Measurements from ENCODE around the gene AGO1.
"Not testable (repeated sequence)": the region's sequence is repeated elsewhere in the genome, so short reads cannot be mapped to it uniquely, and the experiment has no call there.

The AGO1 gene

GRCh38 chr1:35915693-35916092 lies 32.7 kb downstream of the AGO1 start:
- DNase-seq (ENCODE audit: low read depth) = no peak

- DNase-seq (ENCODE audit: low read depth) = no peak
Measured at GRCh38 chr1:35923791-35924221, 40.8 kb downstream of the AGO1 start.

- DNase-seq (ENCODE audit: low read depth) = no peak
Measured at GRCh38 chr1:35924838-35925237, 41.8 kb downstream of the AGO1 start.

GRCh38 chr1:35925741-35926140 lies 42.7 kb downstream of the AGO1 start:
- no peak for DNase-seq (ENCODE audit: low read depth)

- DNase-seq (ENCODE audit: low read depth) = no peak
Measured at GRCh38 chr1:35927472-35927871, 44.5 kb downstream of the AGO1 start.

GRCh38 chr1:35929730-35930592 lies 47.0 kb downstream of the AGO1 start:
- DNase-seq (ENCODE audit: low read depth) = peak; percentile 29

GRCh38 chr1:35930593-35931445 lies 47.8 kb downstream of the AGO1 start, which contains the start of gene AGO3:
Gene AGO3, plus strand, starts transcription at chr1:35931105. Its CDS starts 322 bp downstream, at chr1:35931427.
- DNase-seq (ENCODE audit: low read depth) = peak; percentile 57

GRCh38 chr1:35931446-35932157 lies 48.6 kb downstream of the AGO1 start:
- DNase-seq (ENCODE audit: low read depth) = peak; percentile 9

- DNase-seq (ENCODE audit: low read depth) = no peak
Measured at GRCh38 chr1:35932158-35932636, 49.2 kb downstream of the AGO1 start.

GRCh38 chr1:35932941-35933340 lies 49.9 kb downstream of the AGO1 start:
- DNase-seq (ENCODE audit: low read depth) = no peak

- DNase-seq (ENCODE audit: low read depth) = no peak
Measured at GRCh38 chr1:35935442-35936388, 52.7 kb downstream of the AGO1 start.

GRCh38 chr1:35936838-35937237 lies 53.8 kb downstream of the AGO1 start:
- DNase-seq (ENCODE audit: low read depth) = no peak

GRCh38 chr1:35939484-35939883 lies 56.5 kb downstream of the AGO1 start:
- DNase-seq (ENCODE audit: low read depth) = no peak

- no peak for DNase-seq (ENCODE audit: low read depth)
Measured at GRCh38 chr1:35945327-35945726, 62.3 kb downstream of the AGO1 start.

GRCh38 chr1:35947547-35947946 lies 64.5 kb downstream of the AGO1 start:
- no peak for DNase-seq (ENCODE audit: low read depth)

GRCh38 chr1:35958558-35958957 lies 75.5 kb downstream of the AGO1 start:
- DNase-seq (ENCODE audit: low read depth) = no peak

GRCh38 chr1:35959304-35959703 lies 76.3 kb downstream of the AGO1 start:
- no peak for DNase-seq (ENCODE audit: low read depth)

GRCh38 chr1:35962952-35963351 lies 79.9 kb downstream of the AGO1 start:
- DNase-seq (ENCODE audit: low read depth) = no peak

- DNase-seq (ENCODE audit: low read depth) = not testable (repeated sequence)
Measured at GRCh38 chr1:35964277-35964676, 81.3 kb downstream of the AGO1 start.

GRCh38 chr1:35968396-35968795 lies 85.4 kb downstream of the AGO1 start:
- no peak for DNase-seq (ENCODE audit: low read depth)

GRCh38 chr1:35971601-35972000 lies 88.6 kb downstream of the AGO1 start:
- no peak for DNase-seq (ENCODE audit: low read depth)

Measured in HS-27A (cell line).